ENCODE results near the gene LZTS2. TPM values are rescaled to one million over a fixed set of nuclear protein-coding genes. Genes with fewer than 3 reads are reported as not detected.

The LZTS2 gene, protein sequence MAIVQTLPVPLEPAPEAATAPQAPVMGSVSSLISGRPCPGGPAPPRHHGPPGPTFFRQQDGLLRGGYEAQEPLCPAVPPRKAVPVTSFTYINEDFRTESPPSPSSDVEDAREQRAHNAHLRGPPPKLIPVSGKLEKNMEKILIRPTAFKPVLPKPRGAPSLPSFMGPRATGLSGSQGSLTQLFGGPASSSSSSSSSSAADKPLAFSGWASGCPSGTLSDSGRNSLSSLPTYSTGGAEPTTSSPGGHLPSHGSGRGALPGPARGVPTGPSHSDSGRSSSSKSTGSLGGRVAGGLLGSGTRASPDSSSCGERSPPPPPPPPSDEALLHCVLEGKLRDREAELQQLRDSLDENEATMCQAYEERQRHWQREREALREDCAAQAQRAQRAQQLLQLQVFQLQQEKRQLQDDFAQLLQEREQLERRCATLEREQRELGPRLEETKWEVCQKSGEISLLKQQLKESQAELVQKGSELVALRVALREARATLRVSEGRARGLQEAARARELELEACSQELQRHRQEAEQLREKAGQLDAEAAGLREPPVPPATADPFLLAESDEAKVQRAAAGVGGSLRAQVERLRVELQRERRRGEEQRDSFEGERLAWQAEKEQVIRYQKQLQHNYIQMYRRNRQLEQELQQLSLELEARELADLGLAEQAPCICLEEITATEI
- total RNA-seq (ENCODE audit: unreplicated experiment), result 56.7 TPM
- long read RNA-seq, partial matches to known transcripts, result 0 of 3 reads
- long read RNA-seq, other reads (novel, unspliced or antisense), result 3 of 3 reads

DNA sequence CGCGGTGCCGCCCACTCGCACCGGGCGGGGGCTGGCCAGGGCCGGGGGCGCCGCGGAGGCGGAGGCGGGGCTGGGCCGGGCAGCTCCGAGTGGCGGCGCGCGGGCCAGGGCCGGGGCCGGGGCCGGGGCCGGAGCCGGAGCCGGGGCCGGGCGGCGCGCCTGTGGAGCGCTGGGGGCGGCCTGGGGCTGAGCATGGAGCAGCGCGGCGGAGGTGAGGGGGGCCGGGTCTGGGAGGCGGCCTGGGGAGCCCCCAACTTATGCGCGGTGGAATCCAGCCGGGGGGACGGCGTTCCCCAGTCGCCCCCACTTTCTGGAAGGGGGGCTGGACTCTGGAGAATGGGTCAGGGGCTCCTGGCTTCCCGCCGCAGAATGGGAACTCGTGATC, at the start of gene LZTS2:
LZTS2 (plus strand) TSS at position 67 of the 385 bp plus-strand sequence. CDS start 2,731 bp downstream, outside the sequence.
- H3K27ac Mint-ChIP-seq (ENCODE audit: unreplicated experiment), result peak within 1 kb of the TSS; percentile 97
- TF ChIP-seq, protein P1, sequence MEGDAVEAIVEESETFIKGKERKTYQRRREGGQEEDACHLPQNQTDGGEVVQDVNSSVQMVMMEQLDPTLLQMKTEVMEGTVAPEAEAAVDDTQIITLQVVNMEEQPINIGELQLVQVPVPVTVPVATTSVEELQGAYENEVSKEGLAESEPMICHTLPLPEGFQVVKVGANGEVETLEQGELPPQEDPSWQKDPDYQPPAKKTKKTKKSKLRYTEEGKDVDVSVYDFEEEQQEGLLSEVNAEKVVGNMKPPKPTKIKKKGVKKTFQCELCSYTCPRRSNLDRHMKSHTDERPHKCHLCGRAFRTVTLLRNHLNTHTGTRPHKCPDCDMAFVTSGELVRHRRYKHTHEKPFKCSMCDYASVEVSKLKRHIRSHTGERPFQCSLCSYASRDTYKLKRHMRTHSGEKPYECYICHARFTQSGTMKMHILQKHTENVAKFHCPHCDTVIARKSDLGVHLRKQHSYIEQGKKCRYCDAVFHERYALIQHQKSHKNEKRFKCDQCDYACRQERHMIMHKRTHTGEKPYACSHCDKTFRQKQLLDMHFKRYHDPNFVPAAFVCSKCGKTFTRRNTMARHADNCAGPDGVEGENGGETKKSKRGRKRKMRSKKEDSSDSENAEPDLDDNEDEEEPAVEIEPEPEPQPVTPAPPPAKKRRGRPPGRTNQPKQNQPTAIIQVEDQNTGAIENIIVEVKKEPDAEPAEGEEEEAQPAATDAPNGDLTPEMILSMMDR (IDR thresholded peaks at IDR 0.05; ENCODE audit: partially characterized antibody, unreplicated experiment), result no peak
- no peaks in the 10 kb centered on the region for H3K36me3 Mint-ChIP-seq (ENCODE audit: unreplicated experiment)
- peak within 1 kb of the TSS; percentile 92 for H3K4me3 Mint-ChIP-seq (ENCODE audit: unreplicated experiment)
- peaks cover 14% of the 10 kb centered on the region for H3K4me1 Mint-ChIP-seq (ENCODE audit: low read depth, unreplicated experiment)
- H3K9me3 Mint-ChIP-seq (ENCODE audit: unreplicated experiment), result peaks cover 12% of the 10 kb centered on the region
- peaks cover 11% of the 10 kb centered on the region for H3K27me3 Mint-ChIP-seq (ENCODE audit: unreplicated experiment)
- DNase-seq, result peak; percentile 59

DNA sequence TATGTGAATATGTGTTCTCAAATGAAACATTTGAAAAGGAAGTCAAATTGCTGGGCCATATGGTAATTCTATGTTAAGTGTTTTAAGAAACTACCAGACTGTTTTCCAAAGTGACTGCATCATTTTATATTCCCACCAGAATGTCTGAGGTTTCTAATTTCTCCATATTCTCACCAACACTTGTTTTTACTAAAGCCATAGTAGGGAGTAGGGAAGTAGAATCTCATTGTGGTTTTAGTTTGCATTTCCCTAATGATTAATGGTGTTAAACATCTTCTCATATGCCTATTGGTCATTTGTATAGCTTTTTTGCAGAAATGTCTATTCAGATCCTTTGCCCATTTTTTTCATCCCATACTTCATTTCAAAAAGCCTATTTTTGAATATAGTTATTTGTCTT, 39.4 kb upstream of the LZTS2 start:
- Mint-ChIP-seq H3K36me3 (ENCODE audit: unreplicated experiment) (no peaks in the 10 kb centered on the region), H3K27me3 (ENCODE audit: unreplicated experiment) (no peaks in the 10 kb centered on the region), H3K9me3 (ENCODE audit: unreplicated experiment) (no peaks in the 10 kb centered on the region), H3K4me1 (ENCODE audit: low read depth, unreplicated experiment) (no peaks in the 10 kb centered on the region), H3K4me3 (ENCODE audit: unreplicated experiment) (no peak overlapping the region), H3K27ac (ENCODE audit: unreplicated experiment) (no peak overlapping the region)
- DNase-seq, result no peak
- TF ChIP-seq, protein P1 (IDR thresholded peaks at IDR 0.05; ENCODE audit: partially characterized antibody, unreplicated experiment), result no peak

DNA sequence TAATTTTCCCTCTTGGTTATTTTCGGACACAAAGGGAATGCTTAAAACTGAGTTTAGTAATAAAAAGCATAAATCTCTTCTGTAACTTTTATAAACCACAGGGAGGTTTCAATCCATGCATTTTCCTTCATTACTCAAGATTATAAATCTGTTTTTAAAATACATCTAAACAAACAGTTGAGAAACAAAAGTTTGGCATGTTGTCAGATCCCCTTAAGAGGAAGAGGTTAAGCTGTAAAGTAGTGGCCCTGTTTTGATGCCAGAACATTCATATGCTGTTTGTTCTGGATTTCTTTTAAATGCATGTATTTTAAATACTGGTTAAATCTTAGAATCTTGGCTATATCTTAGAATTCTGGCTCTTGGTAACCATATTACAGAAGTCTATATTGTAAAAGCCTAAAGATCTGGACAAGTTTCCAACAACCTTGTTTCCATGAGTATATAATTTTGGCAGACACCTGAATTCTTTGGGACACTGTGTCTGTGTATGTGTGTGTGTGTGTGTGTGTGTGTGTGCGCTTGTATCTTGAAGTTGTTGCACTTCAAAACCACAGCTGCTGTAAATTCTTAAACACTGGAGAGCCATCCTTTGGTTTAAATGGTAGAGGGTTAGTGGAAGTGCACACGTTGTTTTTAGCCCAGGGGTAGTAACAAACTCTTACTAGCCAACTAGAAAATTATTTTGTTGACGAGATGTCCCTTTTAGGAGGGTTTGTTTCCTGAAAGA, 37.1 kb upstream of the LZTS2 start:
- no peaks in the 10 kb centered on the region for H3K4me1 Mint-ChIP-seq (ENCODE audit: low read depth, unreplicated experiment)
- no peaks in the 10 kb centered on the region for H3K9me3 Mint-ChIP-seq (ENCODE audit: unreplicated experiment)
- no peaks in the 10 kb centered on the region for H3K36me3 Mint-ChIP-seq (ENCODE audit: unreplicated experiment)
- H3K4me3 Mint-ChIP-seq (ENCODE audit: unreplicated experiment), result no peak overlapping the region
- no peaks in the 10 kb centered on the region for H3K27me3 Mint-ChIP-seq (ENCODE audit: unreplicated experiment)
- TF ChIP-seq, protein P1 (IDR thresholded peaks at IDR 0.05; ENCODE audit: partially characterized antibody, unreplicated experiment), result no peak
- DNase-seq, result no peak
- no peak overlapping the region for H3K27ac Mint-ChIP-seq (ENCODE audit: unreplicated experiment)

DNA sequence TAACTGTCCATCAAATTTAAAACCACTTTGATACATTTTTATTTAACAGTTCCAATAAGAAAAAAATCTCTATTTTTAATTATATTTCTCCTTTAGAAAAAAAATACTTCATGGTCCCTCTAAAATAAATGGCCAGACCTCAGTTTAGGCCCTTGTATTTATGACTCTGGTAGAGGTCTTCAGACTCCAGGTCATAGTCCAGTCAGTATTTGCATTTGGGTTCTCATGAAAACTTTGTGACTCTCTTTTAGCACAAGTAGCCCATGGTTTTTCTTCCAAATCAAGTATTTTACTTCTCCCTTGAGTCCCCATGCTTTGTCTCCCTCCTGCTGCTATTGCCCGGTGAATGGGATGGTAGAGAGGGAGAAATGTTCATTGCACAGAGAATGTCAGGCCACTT, 35.8 kb upstream of the LZTS2 start:
- no peaks in the 10 kb centered on the region for H3K36me3 Mint-ChIP-seq (ENCODE audit: unreplicated experiment)
- H3K4me3 Mint-ChIP-seq (ENCODE audit: unreplicated experiment), result no peak overlapping the region
- peaks cover 5% of the 10 kb centered on the region for H3K27me3 Mint-ChIP-seq (ENCODE audit: unreplicated experiment)
- TF ChIP-seq, protein P1 (IDR thresholded peaks at IDR 0.05; ENCODE audit: partially characterized antibody, unreplicated experiment), result no peak
- H3K4me1 Mint-ChIP-seq (ENCODE audit: low read depth, unreplicated experiment), result no peaks in the 10 kb centered on the region
- H3K27ac Mint-ChIP-seq (ENCODE audit: unreplicated experiment), result no peak overlapping the region
- no peak for DNase-seq
- H3K9me3 Mint-ChIP-seq (ENCODE audit: unreplicated experiment), result peaks cover 6% of the 10 kb centered on the region

All from glutamatergic neuron (in vitro differentiated cells).